ENCODE results near the gene EIF2D.

DNA sequence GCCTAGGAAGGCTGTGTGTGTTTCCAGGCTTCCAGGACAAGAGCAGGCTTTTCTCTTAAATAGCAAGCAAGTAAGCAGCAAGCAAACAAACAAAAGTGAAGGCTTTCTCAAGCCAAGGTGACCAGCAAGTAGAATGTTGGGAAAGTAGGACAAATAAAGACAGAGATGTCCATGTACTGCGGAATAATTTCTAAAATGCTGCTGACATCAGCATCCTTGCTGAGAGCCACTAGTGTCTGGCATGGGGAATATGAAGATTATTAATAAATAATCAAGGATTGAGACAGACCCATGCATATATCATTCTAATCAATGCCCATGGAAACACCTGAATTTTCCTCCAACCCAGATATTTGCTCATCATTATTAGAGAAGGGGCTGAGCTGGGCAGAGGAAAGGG, 16.7 kb upstream of the EIF2D start:
- TF ChIP-seq, protein P1, sequence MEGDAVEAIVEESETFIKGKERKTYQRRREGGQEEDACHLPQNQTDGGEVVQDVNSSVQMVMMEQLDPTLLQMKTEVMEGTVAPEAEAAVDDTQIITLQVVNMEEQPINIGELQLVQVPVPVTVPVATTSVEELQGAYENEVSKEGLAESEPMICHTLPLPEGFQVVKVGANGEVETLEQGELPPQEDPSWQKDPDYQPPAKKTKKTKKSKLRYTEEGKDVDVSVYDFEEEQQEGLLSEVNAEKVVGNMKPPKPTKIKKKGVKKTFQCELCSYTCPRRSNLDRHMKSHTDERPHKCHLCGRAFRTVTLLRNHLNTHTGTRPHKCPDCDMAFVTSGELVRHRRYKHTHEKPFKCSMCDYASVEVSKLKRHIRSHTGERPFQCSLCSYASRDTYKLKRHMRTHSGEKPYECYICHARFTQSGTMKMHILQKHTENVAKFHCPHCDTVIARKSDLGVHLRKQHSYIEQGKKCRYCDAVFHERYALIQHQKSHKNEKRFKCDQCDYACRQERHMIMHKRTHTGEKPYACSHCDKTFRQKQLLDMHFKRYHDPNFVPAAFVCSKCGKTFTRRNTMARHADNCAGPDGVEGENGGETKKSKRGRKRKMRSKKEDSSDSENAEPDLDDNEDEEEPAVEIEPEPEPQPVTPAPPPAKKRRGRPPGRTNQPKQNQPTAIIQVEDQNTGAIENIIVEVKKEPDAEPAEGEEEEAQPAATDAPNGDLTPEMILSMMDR (IDR thresholded peaks at IDR 0.05): no peak
- no peak for TF ChIP-seq POLR2A (IDR thresholded peaks at IDR 0.05)

Measured in body of pancreas (tissue), 4 donors.